WTC11 (cell line): ENCODE results near the gene FAM120AOS.

Source experiments
- CBFB ChIP-seq: sonication (generic); formaldehyde crosslinking; IDR thresholded peaks from 2 replicates; pipeline ENCODE4 v1.8.1; 2022; ENCODE audit warnings: mild to moderate bottlenecking, low read depth, missing genetic modification reagents
- CREB1 ChIP-seq: sonication (generic); formaldehyde crosslinking; IDR thresholded peaks from 2 replicates; pipeline ENCODE4 v1.8.0; 2023; ENCODE audit warnings: mild to moderate bottlenecking, missing genetic modification reagents
- CREM ChIP-seq: sonication (generic); formaldehyde crosslinking; IDR thresholded peaks from 2 replicates; pipeline ENCODE4 v1.8.1; 2022; ENCODE audit warnings: mild to moderate bottlenecking, missing genetic modification reagents, moderate library complexity
- ETV6 ChIP-seq: sonication (generic); formaldehyde crosslinking; IDR thresholded peaks from 2 replicates; pipeline ENCODE4 v1.8.1; 2022; ENCODE audit warnings: mild to moderate bottlenecking, missing genetic modification reagents
- JUN ChIP-seq: sonication (generic); formaldehyde crosslinking; IDR thresholded peaks from 2 replicates; pipeline ENCODE4 v1.8.0; 2023; ENCODE audit warnings: mild to moderate bottlenecking, missing genetic modification reagents
- MXD4 ChIP-seq: fragments of 250-450 bp; sonication (Bioruptor Pico); IDR thresholded peaks from 2 replicates; pipeline ENCODE4 v1.8.0; 2021; ENCODE audit warnings: mild to moderate bottlenecking, moderate library complexity, borderline replicate concordance
- TF ChIP-seq, protein P1 (sequence below): fragments of 200-600 bp; IDR thresholded peaks from 2 replicates; pipeline ENCODE4 v1.8.0; 2022; ENCODE audit warnings: antibody characterized with exemption
- TF ChIP-seq, protein P2 (sequence below): sonication (generic); formaldehyde crosslinking; IDR thresholded peaks from 2 replicates; pipeline ENCODE4 v1.8.1; 2022; ENCODE audit warnings: low read depth, missing genetic modification reagents, borderline replicate concordance
- TF ChIP-seq, protein P3 (sequence below): sonication (generic); formaldehyde crosslinking; IDR thresholded peaks from 2 replicates; pipeline ENCODE4 v1.8.0; 2022; ENCODE audit warnings: mild to moderate bottlenecking, missing genetic modification reagents

DNA sequence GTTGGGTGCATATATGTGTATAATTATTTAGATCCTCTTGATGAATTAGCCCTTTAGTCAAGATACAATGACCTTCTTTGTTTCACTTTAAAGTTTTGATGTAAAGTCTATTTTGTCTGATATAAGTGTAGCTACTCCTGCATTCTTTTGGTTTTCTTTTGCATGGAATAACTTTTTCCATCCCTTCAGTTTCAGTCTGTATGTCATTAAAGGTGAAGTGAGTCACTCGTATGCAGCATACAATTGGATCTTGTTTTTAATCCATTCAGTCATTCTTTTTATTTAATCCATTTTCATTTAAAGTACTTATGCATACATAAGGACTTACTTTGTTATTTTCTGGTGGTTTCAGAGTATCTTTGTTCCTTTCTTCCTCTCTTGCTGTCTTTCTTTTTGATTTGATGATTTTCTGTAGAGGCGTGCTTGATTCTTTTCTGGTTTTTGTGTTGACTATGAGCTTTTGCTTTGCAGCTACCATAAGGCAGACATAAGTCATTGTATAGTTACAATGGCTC is 38.1 kb downstream of the FAM120AOS start:
- TF ChIP-seq JUN (CRISPR knock-in tag) (no peak), CREB1 (CRISPR knock-in tag) (no peak), CBFB (CRISPR knock-in tag) (no peak), CREM (CRISPR knock-in tag) (no peak), ETV6 (CRISPR knock-in tag) (no peak), MXD4 (CRISPR knock-in tag) (no peak)
- TF ChIP-seq, protein P1, sequence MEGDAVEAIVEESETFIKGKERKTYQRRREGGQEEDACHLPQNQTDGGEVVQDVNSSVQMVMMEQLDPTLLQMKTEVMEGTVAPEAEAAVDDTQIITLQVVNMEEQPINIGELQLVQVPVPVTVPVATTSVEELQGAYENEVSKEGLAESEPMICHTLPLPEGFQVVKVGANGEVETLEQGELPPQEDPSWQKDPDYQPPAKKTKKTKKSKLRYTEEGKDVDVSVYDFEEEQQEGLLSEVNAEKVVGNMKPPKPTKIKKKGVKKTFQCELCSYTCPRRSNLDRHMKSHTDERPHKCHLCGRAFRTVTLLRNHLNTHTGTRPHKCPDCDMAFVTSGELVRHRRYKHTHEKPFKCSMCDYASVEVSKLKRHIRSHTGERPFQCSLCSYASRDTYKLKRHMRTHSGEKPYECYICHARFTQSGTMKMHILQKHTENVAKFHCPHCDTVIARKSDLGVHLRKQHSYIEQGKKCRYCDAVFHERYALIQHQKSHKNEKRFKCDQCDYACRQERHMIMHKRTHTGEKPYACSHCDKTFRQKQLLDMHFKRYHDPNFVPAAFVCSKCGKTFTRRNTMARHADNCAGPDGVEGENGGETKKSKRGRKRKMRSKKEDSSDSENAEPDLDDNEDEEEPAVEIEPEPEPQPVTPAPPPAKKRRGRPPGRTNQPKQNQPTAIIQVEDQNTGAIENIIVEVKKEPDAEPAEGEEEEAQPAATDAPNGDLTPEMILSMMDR: no peak
- TF ChIP-seq, protein P2, sequence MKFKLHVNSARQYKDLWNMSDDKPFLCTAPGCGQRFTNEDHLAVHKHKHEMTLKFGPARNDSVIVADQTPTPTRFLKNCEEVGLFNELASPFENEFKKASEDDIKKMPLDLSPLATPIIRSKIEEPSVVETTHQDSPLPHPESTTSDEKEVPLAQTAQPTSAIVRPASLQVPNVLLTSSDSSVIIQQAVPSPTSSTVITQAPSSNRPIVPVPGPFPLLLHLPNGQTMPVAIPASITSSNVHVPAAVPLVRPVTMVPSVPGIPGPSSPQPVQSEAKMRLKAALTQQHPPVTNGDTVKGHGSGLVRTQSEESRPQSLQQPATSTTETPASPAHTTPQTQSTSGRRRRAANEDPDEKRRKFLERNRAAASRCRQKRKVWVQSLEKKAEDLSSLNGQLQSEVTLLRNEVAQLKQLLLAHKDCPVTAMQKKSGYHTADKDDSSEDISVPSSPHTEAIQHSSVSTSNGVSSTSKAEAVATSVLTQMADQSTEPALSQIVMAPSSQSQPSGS: no peak
- TF ChIP-seq, protein P3, sequence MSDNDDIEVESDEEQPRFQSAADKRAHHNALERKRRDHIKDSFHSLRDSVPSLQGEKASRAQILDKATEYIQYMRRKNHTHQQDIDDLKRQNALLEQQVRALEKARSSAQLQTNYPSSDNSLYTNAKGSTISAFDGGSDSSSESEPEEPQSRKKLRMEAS (CRISPR knock-in tag): no peak
